Peyer's patch (tissue), 4 donors: ENCODE data around the gene GNAL.

ENCODE experiments used
- CTCF ChIP-seq, 6 experiments: fragments of 450-650 bp in 4 of 6; fragments of 200-600 bp in 2 of 6; sonication (generic) in 1 of 6; IDR thresholded peaks; one replicate each; pipeline ENCODE4 v1.5.1; 2017 to 2019; ENCODE audit warnings: antibody characterized with exemption in 6 of 6, mild to moderate bottlenecking in 3 of 6, moderate library complexity in 1 of 6
- POLR2A ChIP-seq, 2 donors: fragments of 450-650 bp; IDR thresholded peaks; one replicate each; pipeline ENCODE4 v1.5.1; 2017; ENCODE audit warnings: antibody characterized with exemption in 2 of 2, mild to moderate bottlenecking in 2 of 2, moderate library complexity in 2 of 2

GRCh38 chr18:11877497-11878135 is 188.6 kb downstream of the GNAL start:
- TF ChIP-seq CTCF (IDR thresholded peaks at IDR 0.05), result no peak
- no peak for TF ChIP-seq POLR2A (IDR thresholded peaks at IDR 0.05)
